ENCODE data around the gene AIG1.
"Not testable (repeated sequence)": the region's sequence is repeated elsewhere in the genome, so short reads cannot be mapped to it uniquely, and the experiment has no call there.

AIG1 gene, protein sequence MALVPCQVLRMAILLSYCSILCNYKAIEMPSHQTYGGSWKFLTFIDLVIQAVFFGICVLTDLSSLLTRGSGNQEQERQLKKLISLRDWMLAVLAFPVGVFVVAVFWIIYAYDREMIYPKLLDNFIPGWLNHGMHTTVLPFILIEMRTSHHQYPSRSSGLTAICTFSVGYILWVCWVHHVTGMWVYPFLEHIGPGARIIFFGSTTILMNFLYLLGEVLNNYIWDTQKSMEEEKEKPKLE

DNA sequence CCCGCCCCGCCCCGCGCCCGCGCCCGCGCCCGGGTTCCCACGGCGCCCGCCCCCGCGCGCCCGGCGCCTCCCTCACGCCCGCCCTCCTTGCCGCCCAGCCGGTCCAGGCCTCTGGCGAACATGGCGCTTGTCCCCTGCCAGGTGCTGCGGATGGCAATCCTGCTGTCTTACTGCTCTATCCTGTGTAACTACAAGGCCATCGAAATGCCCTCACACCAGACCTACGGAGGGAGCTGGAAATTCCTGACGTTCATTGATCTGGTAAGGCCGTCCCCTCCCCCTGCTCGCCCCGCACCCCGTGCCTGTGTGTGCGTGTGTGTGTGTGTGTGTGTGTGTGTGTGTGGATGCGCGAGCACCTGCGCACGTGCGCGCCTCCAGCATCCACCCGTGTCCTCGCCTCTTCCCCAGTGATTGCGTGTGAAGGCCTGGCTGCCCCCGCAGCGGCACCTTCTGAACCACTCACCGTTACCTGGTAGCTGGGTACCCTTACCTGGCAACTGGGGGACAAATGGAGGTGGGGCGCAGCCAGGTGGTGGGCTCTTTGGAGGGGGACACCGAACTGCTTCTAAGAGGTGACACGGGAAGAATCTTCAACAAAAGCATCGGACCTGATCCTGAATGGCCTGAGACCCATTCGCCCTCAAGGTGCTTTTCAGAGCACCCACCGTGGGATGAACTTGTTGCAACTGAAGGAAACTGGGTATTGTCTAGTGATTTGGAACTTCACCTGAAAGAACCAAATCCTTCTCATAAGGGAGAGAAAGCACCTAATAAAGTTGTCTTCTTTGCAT lies at the start of gene AIG1:
TSS of gene AIG1 (plus strand) at position 84 of the 791 bp plus-strand sequence. CDS start at position 121, 37 bp downstream.
- DNase-seq (ENCODE audit: low read depth), result peak; percentile 57

DNA sequence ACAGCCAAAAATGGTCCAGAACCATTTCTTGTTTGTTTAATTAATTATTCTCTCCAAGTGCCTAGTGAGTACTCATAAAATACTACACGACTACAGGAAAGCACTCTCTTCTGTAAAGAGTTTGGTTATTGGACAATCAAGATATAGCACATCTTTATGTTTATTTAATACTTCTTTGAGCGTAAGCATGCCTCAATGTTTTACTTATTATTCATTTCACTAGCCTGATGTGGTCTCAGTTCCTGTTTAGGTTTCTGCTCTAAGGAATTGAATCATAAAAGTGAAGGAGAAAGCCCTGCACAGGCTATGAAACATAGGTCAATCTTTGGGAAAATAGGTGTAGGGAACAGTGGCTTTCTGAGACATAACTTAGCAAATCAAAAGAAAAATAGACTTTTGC lies 45.9 kb upstream of the AIG1 start:
- no peak for DNase-seq (ENCODE audit: low read depth)

DNA sequence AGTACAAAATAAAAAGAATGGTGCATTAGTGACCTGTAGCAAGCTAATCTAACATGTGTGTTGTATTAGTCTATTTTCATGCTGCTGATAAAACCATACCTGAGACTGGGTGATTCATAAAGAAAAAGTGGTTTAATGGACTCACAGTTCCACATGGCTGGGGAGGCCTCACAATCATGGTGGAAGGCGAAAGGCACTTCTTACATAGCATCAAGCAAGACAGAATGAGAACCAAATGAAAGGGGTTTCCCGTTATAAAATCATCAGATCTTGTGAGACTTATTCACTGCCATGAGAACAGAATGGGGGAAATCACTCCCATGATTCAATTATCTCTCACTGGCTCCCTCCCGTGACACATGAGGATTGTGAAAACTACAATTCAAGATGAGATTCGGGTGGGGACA lies 45.4 kb upstream of the AIG1 start:
- no peak for DNase-seq (ENCODE audit: low read depth)

DNA sequence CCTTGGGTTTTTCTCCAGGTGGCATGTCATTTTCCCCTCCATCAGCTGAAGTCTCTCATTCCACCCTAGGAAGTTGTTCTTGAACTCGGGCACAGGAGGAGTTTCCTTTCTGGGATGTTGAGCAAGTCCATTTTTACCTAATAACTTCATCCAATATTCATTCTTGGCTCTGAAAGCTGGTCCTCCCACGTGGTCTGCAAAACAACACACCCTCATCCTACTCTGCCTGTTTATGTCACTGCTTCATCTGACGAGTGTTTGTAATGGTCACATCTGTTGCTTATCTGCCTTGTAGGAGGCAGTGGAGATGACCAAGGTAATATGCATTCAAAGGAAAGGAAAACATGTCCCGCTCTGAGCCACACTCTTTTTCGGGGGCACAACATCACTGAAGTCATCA lies 41.7 kb upstream of the AIG1 start:
- no peak for DNase-seq (ENCODE audit: low read depth)

DNA sequence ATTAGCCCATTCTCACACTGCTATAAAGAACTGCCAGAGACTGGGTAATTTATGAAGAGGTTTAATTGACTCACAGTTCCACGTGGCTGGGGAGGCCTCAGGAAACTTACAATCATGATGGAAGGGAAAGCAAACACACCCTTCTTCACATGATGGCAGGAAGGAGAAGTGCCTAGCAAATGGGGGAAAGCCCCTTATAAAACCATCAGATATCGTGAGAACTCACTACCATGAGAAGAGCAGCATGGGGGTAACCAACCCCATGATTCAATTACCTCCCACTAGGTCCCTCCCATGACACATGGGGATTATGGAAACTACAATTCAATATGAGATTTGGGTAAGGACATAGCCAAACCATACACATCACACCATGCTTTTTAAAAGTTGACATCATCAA lies 39.8 kb upstream of the AIG1 start:
- not testable (repeated sequence) for DNase-seq (ENCODE audit: low read depth)

DNA sequence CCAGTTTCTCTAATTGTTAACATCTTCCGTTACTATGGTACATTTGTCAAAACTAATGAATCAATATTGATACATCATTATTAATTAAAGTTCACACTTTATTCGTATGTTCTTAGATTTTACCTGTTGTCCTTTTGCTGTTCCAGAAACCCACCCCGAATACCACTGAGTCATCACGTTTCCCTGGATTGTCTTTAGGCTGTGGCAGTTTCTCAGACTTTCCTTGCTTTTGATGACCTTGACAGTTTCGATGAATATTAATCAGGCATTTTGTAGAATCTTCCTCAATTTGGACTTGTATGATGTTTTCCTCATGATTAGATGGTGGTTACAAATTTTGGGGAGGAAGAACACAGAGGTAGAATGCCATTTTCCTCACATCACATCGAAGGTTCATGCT lies 39.1 kb upstream of the AIG1 start:
- DNase-seq (ENCODE audit: low read depth), result no peak

DNA sequence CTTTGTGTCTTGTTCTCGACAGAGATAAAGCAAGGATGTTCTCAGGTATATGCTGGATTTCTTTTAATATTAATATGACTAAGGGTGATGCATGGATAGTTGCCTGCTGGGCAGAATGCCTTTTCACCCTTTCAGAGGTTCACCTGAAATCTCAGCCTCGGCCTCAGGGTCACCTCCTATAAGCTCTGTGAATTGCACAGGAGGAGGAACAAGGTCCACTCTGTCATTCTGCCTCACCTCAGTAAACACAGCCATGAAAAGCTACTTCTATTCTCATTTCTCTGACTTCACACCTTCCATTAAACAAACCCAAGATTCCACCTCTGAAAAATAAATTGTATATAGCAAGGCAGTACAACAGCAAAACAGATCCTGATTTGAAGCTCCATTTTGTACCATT lies 38.1 kb upstream of the AIG1 start:
- DNase-seq (ENCODE audit: low read depth), result no peak

DNA sequence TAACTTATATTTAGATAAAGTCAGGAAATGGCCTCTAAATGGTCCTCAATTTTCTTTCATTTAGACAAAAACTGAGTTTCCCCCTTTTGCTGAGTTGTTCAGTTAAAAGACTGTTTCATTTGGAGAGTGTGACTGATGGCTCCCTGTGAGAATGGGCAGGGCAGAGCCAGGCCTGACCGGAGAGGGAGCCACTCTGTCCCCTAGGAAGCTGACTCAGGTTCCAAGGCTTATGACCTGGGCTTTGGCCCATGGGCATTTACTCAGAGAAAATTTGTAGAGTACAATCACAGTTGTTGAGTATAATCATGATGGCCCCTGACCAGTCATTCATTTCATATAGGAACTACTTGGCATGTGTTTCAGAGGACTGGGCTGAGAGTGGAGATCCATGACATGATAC lies 37.0 kb upstream of the AIG1 start:
- no peak for DNase-seq (ENCODE audit: low read depth)

DNA sequence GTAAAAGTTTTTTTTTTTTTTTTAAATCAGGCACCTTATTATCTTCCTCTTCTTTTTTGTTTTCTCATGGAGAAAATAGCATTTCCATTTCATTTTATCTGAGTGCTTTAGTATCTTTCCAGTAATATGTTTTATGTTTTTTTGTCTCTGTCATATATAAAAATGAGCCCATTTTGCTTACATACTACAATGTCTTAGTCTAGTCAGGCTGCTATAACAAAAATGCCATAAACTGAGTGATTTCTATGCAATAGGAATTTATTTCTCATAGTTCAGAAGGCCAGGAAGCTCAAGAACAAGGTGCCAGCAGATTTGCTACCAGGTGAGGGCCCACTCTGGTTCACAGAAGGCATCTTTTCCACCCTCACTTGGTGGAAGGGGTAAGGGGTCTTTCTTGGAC lies 35.7 kb upstream of the AIG1 start:
- no peak for DNase-seq (ENCODE audit: low read depth)

DNA sequence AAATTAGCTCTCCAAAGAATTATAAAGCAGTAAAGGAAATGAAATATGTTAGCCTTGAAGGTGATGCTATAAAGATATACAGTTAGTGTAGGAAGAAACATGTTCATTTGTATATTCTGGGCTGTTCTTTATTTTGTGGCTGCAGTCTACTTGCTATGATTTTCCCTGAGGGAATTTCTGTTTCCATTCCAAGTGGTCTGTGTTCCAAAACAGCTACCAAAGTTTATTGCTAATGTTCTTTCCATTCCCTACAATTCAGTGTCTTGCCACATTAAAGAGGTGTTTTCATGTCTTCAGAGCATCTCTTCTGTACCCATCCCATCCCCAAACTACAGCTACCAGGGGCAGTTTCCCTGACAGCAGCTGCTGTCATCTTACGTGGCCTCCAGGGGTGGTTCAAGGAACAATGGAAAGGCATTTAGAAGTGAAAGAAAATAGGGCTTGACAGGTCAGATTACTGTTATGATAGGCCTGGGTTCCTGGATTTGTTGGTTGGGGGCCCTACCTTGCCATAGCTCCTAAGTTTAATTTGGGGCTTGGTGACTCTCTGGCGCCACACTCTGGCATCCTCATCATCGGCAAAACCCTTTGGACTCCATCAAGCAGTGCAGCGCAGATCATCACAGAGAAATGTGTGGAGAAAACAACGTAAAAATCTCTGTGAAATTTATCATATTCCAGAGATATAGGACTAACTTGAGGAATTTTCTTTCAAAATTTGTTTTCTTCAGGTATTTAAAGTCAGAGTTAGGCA lies 33.8 kb upstream of the AIG1 start:
- DNase-seq (ENCODE audit: low read depth), result peak; percentile 31

DNA sequence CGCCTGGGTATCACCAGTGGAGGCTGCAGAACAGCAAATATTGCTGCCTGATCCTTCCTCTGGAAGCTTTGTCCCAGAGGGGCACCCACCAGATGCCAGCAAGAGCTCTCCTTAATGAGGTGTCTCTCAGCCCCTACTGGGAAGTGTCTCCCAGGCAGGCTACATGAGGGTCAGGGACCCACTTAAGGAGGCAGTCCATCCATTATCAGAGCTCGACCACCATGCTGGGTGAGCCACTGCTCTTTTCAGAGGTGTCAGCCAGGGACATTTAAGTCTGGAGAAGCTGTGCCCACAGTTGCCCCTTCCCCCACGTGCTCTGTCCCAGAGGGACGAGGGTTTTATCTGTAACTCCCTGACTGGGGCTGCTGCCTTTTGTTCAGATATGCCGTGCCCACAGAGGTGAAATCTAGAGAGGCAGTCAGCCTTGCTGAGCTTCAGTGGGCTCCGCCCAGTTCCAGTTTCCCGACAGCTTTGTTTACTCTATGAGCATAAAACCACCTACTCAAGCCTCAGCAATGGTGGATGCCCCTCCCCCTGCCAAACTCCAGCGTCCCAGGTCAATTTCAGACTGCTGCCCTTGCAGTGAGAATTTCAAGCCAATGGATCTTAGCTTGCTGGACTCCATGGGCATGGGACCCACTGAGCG lies 25.9 kb upstream of the AIG1 start:
- no peak for DNase-seq (ENCODE audit: low read depth)

DNA sequence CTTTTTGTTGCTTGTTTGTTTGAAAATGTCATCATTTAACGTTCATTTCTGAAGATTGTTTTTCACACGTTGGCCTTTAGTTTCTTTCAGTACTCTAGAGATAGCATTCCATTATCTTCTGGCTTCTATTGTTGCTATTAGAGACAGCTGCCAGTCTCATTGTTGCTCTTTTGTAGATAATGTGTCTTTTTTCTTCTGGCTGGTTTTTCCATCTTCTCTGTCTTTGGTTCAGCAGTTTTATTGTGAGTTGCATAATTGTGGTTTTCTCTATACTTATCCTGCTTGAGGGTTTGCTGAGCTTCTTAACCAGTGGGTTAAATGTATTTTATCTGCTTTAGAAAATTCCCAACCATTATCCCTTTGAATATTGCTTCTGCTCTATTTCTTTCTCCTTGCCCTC lies 23.2 kb upstream of the AIG1 start:
- DNase-seq (ENCODE audit: low read depth), result no peak

DNA sequence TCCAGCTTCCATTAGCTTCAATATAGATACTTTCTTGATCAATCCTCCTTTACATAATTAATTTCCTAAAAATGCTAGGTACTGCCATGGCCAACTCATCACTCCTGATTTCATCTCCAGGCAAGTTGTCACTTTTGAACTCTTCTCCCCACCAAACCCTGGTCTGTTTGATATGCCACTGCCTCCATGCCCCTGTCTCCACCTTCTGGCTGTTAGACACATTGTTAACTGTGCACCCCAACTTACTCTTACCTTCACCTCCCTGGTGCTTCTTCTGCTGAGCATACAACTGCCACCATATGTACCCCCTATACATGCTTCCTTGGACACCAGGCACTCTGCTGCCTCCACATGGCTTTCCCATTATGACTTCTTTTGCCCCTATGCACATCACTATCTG lies 21.9 kb upstream of the AIG1 start:
- no peak for DNase-seq (ENCODE audit: low read depth)

DNA sequence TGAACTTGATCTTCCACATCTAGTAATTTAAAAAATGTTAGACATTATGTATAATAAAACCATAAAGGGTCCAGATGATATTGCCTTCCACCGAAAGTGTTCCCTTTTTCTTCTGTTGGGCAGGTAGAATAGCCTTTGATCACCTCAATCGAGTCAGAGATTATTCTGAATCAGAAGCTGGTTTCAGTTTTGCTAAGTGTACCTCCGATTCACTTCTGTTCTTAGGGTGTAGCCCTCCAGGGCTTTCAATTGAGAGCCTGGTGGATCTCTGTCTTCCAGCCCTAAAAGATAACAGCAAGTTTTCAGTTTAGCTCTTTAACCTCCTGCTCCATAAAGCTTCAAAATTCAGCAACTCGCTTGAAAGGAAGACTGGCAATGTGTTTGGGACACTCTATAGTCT lies 21.1 kb upstream of the AIG1 start:
- DNase-seq (ENCODE audit: low read depth), result no peak

DNA sequence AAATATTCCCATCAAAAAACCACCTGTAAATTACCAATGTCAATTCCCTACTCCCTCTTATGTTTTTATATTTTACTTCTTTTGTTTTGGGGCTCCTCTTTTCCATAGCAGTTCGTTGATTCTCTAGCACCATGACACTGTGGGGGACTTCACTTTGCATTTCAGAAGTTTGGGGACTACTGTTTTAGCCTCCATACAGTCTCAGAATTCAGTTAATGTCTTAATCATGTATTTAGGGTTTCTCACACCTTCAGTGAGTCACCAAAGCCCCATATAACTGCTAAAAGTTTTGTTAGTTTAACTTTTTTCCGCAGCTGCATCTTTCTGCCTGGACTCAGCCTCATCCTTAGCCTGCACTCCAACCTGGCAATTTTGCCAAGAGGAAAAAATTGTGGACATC lies 20.7 kb upstream of the AIG1 start:
- DNase-seq (ENCODE audit: low read depth), result no peak

DNA sequence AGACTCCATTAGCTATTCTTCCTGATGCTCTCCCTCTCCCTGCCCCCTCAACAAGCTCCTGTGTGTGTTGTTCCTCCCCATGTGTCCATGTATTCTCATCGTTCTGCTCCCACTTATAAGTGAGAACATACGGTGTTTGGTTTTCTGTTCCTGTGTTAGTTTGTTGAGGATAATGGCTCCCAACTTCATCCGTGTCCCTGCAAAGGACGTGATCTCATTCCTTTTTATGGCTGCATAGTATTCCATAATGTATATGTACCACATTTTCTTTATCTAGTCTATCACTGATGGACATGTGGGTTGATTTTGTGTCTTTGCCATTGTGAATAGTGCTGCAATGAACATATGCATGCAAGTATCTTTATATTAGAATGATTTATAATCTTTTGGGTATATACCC lies 16.3 kb upstream of the AIG1 start:
- DNase-seq (ENCODE audit: low read depth), result not testable (repeated sequence)

DNA sequence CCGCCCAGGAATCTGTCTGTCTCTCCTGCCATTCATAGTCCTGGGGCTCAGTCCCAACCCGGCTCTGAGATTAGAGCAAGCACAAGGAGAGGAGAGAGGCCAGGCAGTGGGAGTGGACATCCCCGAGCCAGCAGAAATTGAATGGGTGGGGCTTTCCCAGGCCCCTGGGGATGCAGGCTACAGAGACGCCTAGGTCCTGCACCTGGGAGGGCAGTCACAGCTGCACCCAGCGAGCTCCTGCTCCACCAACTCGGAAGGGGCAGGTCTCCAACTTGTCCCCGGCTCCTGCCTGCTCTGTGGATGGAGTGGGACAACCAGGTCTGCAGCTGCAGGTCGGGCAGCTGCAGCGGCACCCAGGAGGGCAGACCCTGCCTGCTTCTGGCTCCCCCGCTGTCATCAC lies 11.1 kb upstream of the AIG1 start:
- DNase-seq (ENCODE audit: low read depth), result no peak

DNA sequence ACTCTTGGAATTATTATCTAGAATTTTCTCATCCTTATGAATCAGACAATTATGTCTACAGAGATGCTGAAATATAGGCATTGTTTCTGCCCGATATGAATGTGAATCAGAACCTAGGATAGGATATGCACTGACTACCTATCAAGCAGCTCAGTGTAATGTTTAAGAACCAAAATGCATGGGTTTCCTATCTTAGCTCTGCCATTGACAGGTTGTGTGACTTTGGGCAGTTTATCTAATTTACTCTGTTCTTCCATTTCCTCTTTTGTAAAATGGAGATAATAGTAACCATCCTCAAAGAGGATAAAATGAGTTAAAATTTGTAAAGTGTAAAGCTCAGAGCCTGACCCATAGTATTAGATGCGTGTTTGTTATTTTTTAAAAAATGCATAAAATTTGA lies 10.2 kb upstream of the AIG1 start:
- DNase-seq (ENCODE audit: low read depth), result no peak

DNA sequence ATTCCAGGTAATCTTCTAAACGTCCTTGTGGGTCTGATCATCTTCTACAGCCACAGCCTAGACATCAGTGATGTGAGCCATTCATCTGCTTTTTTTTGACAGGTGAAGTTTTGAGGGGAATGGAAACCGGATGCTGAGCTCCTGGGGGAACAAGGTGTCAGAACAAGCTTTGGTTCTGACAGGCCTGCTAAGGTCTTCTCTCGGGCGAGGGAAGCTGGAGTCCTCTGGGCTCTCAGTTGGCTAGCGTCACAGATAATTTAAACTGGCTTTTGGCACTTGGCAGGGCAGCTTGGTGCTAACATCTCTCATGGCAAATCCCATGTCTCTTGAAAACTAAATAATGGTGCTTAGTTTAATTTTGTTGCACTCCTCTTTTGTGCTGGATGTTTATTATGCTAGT lies 8.4 kb upstream of the AIG1 start:
- DNase-seq (ENCODE audit: low read depth), result no peak

DNA sequence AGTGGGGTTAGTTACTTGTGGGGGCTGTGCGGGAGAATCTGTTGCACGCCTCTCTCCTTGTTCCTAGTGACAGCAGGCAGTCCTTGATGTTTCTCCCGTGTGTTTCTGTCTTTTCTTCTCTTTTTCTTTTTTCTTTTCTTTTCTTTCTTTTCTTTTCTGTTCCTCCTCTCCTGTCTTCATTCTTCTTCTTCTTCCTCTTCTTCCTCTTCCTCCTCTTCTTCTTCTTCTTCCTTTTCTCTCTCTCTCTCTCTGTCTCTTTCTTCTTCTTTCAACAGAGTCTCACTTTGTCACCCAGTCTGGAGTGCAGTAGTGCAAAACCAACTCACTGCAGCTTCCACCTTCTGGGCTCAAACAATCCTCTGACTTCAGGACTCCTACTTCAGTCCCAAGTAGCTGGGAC lies 6.8 kb upstream of the AIG1 start:
- DNase-seq (ENCODE audit: low read depth), result no peak

DNA sequence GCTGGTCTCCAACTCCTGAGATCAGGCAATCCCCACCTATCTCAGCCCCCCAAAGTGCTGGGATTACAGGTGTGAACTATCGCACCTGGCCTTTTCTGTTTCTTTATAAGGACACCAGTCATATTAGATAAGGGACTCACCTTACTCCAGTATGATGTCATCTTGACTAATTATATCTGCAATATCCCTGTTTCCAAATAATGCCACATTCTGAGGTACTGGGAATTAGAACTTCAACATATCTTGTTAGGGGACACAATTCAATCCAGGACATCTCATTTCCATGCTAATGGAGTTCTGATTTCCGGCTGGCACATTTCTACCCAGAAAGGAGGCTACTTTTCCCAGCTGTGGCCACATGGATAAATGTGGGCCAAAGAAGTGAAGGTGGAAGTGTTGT lies 6.4 kb upstream of the AIG1 start:
- DNase-seq (ENCODE audit: low read depth), result no peak

DNA sequence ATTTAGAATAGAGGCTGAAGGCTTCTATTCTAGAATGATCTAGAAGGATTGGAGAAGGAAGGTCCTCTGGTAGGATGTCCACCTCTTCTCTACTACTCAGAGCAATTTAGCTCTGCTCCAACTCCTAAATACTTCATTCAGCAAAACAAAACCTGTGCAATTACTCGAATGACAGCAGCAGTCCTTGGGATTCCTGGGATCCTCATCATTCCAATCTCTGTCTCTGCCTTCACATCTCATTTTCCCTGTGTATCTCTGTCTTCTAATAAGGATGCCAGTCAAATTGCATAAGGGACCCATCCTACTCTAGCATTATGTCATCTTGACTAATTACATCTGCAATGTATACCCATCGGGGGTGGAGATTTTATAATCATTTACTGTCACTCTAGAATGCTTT lies 5.5 kb upstream of the AIG1 start:
- DNase-seq (ENCODE audit: low read depth), result no peak

DNA sequence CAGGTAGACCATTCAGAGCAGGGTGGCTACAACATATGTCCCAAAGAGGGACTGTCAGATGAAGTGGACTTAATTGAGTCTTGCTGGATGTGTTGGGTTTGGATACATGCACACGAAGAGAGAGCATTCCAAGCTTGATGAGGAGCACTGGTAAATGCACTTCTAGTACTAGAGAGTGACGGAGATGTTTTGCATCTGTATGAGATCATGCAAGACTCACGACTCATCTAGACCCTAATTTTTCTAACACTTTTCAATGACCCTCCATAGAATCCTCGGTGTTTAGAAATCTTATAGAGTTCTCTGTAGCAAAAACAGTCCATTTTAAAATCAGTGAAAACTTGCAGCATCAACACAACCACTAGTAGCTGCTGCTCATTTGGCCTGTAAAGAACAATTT lies 4.8 kb upstream of the AIG1 start:
- no peak for DNase-seq (ENCODE audit: low read depth)
